Metanephros (tissue), 2 donors: Measurements from ENCODE around the gene ZNF235. TPM values are rescaled to one million over a fixed set of nuclear protein-coding genes. Genes with fewer than 3 reads are reported as not detected.

Experiments used
- small RNA-seq: library from RNA; depleted of rRNA; stranded (forward); fragments of <200 nt; gene quantifications from one replicate; pipeline ENCODE3, GENCODE V24; 2014; ENCODE audit warnings: low replicate concordance
- total RNA-seq: library from RNA; depleted of rRNA; stranded (reverse); fragments of >200 nt; gene quantifications from one replicate; pipeline ENCODE4 v1.2.3, GENCODE V29; 2014

Gene ZNF235
- 13.5 TPM for total RNA-seq

GRCh38 chr19:44304659-44305193 lies at the start of gene ZNF235:
Gene ZNF235, minus strand, starts transcription at chr19:44305025. Its CDS starts 1,621 bp downstream, at chr19:44303404.

Small RNA genes lying within 50 kb of the gene (small RNA-seq; reads per million reads assigned to genes)
- not detected for gene NDUFA3P1

Other genes starting within 250 kb of the ZNF235 start
- 3.7 TPM for gene ZNF284, start 232.9 kb downstream of the ZNF235 start, total RNA-seq
- 45.6 TPM for gene ZNF224, start 210.7 kb downstream of the ZNF235 start, total RNA-seq
- 8.2 TPM for gene ZNF225, start 191.6 kb downstream of the ZNF235 start, total RNA-seq
- gene ZNF234, start 163.5 kb downstream of the ZNF235 start, total RNA-seq, result 13.7 TPM
- 23.0 TPM for gene ZNF226, start 139.9 kb downstream of the ZNF235 start, total RNA-seq
- 28.1 TPM for gene ZNF227, start 92.5 kb downstream of the ZNF235 start, total RNA-seq
- 2.6 TPM for gene ZNF233, start 45.1 kb downstream of the ZNF235 start, total RNA-seq
- gene ZNF112, start 51.7 kb upstream of the ZNF235 start, total RNA-seq, result 11.9 TPM
- 6.4 TPM for gene ZNF285, start 96.6 kb upstream of the ZNF235 start, total RNA-seq
- 10.8 TPM for gene ZNF229, start 143.4 kb upstream of the ZNF235 start, total RNA-seq
- 15.0 TPM for gene ZNF180, start 195.5 kb upstream of the ZNF235 start, total RNA-seq
- not detected for gene CEACAM20, start 224.7 kb upstream of the ZNF235 start, total RNA-seq